HCEC 1CT (cell line): Measurements from ENCODE around the gene ACD.
"Not testable (repeated sequence)": the region's sequence is repeated elsewhere in the genome, so short reads cannot be mapped to it uniquely, and the experiment has no call there.

Source experiments
- DNase-seq: peaks from one replicate; pipeline ENCODE4 v3.0.0-alpha.2; 2017

ACD gene

DNA sequence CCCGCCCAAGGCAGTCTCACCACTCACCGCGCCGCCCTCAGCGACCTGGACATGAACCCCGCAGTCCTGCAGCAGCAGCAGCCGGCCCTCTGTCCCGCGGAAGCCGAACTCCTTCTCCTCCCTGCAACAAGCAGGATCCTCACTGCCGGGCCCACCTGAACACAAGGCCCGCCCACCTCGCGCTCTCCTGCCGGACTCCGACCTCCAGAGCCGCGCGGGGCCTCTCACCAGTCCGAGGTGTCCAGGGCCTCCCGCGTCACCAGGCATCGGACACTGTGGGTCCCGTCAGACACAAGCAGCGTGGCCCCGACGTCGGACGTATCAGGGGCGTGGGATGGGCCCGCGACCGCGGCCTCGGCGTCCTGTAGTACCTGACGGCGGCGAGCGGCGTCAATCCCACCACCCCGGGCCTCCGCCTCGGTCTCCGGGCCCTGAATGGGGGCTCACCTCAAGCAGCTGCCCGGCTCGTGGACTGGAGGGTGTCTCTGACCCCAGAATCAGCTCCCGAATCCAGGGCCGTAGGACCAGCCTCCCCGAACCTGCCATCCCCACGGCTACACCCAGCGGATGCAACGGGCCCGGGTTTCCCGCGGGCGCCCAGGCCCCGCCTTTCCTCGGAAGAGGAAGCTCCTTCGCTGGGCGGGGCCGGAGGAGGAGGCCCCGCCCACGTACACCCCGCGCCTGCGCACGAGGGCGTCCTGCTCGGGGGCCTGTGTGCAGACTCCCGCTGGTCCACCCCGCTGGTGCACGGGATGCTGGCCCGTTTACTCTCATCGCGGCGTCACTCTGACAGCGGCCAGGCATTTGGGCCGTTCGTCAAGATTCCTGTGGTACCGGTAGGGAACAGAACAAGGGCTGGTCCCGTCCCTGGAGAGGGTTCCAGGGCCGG is at the start of gene ACD:
Gene ACD (minus strand): TSS at position 586 of the 889 bp plus-strand sequence. CDS start 40 bp downstream, at position 546.
- DNase-seq, result peak; percentile 86

DNA sequence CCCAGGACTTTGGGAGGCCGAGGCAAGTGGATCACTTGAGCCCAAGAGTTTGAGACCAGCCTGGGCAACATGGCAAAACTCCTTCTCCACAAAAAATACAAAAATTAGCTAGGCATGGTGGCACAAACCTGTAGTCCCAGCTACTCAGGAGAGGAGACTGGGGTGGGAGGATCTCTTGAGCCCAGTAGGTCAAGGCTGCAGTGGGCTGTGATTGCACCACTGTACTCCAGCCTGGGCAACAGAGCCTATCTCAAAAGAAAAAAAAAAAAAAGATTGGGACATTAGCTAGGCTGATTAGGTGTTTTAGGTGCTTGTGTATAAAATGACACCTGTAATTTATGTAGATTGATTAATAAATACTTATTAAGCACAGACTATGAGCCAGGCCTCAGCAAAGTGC is 49.0 kb upstream of the ACD start:
- no peak for DNase-seq

DNA sequence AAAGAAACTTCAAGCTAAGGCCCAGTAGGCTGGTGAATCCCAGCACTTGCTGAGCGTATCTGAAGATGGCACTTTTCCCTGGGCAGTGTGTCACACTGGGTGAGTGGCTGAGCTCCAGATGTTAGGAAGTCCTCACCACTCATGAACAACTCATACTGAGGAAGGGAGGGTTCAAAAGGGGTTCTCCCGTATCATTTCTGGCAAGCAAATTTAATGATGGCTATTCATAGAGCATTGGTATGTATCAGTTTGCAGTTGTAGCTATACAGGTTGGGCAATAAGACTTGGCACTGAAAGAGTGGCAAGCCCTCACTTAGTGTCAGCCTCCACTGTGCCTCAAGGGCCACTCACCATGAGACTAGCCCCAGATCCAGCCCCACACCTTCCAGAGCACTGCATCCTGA is 48.3 kb upstream of the ACD start:
- peak; percentile 46 for DNase-seq

DNA sequence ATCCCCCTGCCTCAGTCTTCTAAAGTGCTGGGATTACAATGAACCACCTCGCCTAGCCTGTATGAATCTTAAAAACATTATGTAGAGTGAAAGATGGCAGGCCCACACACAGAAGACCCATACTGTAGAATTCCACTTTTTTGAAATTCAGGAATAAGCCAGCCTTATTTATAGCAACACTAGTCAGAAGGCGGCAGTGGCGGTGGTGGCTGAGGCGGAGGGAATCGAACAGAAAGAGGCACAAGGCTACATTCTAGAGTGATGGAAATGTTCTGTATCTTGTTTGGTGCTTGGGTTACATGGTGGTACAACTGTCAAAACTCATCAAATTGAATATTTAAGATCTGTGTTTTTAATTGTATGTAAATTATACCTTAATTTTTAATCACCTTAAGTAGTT is 47.7 kb upstream of the ACD start:
- no peak for DNase-seq

DNA sequence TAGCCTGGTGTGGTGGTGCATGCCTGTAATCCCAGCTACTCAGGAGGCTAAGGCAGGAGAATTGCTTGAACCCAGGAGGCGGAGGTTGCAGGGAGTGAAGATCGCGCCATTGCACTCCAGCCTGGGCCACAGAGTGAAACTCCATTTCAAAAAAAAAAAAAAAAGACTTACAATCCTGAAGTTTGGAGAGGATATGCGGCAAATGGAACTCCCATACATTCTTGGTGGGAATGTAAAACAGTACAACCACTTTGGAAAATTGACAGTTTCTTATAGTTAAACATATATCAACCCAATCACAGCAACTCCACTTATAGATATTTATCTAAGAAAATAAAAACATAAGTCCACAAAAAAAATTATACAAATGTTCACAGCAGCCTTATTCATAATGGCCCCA is 47.1 kb upstream of the ACD start:
- DNase-seq, result no peak

DNA sequence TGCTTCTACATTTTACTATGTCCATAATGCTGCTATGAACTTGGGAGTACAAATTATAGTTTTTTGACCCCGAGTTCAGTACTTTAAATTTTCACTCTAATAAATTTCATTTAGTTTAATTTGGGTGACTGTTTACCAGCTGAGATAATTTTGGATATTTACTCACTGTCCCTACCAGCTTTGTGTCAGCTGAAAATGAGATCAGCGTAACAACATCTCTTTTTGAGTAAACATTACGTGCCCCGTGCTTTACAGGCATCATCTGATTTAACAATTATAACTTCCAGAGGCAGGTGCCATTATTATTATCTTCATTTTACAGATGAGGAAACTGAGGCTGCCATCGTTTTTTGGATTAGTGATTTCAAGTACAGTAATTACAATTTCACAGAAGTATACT is 44.0 kb upstream of the ACD start:
- DNase-seq, result no peak

DNA sequence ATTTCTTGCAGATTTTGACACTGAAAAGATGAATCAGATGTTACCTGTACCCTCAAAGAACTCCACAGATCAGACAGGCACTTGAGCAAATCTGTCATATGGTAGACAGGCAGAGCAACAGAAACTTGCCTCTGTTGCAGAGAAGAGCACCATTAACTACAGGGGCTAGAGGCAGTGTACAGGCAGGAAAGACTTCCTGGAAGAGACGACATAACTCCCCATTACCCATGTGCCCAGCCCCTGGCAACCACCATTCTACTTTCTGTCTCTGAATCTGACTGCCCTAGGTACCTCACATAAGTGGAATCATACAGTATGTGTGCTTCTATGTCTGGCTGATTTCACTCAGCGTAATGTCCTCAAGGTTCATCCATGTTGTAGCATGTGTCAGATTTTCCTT is 43.6 kb upstream of the ACD start:
- no peak for DNase-seq

DNA sequence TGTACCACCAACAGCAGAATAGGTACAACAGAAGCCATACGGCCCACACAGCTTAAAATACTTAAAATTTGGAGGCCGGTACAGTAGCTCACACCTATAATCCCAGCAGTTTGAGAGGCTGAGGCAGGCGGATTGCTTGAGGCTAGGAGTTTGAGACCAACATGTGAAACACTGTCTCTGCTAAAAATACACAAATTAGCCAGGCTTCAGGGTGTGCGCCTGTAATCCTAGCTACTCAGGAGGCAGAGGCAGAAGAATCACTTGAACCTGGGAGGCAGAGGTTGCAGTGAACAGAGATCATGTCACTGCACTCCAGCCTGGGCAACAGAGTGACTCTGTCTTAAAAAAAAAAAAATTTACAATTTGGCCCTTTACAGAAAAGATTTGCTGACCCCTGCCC is 42.1 kb upstream of the ACD start:
- DNase-seq, result no peak

DNA sequence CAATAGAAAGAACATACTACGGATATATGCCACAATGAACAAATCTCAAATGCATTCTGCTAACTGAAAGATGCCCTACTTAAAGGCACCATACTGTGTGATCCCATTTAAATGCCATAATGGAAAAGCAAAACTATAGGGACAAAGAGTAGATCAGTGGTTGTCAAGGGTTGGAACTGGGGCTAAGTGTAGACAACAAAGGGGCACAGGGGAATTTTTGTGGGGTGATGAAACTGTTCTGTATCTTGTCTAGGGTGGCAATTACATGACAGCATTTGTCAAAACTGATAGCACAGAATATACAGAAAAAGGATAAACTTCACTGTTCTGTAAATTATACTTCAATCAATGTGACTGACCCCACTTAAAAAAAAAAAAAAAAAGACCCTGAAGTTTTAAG is 41.4 kb upstream of the ACD start:
- DNase-seq, result no peak

DNA sequence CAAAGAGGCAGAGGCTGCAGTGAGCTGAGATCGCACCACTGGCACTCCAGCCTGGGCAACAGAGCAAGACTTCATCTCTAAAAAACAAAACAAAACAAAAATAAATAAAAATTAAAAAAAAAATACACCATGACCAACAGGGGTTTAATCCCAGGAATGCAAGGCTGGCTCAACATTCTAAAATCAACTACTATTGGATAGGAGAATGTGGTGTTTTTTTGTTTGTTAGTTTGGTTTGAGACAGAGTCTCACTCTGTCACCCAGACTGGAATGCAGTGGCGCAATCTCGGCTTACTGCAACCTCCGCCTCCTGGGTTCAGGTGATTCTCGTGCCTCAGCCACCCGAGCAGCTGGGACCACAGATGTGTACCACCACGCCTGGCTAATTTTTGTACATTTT is 39.2 kb upstream of the ACD start:
- no peak for DNase-seq

DNA sequence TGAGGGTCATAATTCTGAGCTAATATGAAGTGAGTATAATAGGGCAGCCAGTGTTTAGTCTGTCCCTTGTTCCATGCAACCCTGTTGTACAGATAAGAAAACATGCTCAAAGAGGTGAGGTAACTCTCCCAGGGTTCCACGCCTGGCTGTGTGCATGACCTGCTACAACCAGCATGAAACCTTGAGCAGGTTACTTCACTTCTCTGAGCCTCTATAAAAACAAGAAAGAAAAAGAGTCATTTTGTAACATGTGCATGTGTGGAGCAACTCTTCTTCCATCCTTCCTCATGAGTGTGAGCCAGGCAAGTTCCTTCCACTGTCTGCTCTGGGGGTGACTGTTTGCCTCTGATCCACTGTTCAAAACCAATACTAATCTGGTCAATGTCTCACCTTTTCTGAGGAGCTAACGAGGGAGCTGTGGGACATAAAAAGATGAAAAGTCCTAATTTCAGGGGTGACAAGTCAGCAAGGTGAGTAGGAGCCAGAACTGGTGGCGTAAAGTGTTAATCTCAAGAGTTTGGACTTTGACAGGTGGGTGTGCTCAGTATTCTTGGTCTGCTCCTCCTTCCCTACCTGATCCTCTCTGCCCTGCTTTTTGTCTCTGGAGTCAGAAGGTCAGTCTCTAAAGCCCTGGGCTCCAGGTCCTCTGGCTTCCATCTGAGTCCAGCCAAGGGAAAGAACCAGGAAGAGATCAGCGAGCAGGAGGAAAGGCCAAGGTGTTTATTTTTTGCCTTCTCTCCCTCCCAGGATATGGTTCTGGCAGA is 37.5 kb upstream of the ACD start:
- no peak for DNase-seq

DNA sequence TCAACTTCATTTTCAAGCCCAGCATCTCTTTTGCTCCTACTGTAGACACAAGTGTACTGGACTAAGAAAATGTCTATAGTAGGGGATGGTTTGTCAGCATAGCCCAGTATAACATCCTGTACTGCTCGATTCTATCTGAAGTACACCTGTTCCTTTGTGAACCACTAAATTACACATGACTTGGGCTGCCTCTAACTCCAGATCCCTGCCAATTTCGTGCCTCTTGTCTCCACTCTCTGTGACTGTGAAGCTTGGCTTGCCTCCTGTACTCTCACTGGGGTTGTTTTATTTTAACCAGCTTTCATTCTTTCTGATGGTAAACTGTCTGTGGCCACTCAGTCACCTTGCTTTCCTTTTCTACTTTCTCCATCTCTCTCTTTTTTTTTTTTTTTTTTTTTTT is 34.6 kb upstream of the ACD start:
- DNase-seq, result no peak

DNA sequence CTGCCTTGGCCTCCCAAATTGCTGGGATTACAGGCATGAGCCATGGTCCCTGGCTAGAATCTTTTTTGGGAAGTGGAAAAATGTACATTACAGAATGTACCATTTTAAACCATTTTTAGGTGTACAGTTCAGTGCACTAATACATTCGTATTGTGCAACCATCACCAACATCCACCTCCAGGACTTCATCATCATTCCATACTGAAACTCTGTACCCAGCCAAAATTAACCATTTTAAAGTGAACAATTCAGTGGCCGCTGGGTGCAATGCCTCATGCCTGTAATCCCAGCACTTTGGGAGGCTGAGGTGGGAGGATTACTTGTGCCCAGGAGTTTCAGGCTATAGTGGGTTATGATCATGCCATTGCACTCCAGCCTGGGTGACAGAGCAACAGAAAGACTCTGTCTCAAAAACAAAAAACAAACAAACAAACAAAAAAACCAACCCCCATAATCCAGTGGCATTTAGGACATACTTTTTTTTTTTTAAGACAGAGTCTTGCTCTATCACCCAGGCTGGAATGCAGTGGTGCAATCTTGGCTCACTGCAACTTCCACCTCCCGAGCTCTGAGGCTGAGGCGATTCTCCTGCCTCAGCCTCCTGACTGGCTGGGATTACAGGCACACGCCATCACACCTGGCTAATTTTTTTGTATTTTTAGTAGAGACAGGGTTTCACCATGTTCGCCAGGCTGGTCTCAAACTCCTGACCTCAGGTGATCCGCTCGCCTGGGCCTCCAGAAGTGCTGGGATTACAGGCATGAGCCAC is 33.6 kb upstream of the ACD start:
- not testable (repeated sequence) for DNase-seq

DNA sequence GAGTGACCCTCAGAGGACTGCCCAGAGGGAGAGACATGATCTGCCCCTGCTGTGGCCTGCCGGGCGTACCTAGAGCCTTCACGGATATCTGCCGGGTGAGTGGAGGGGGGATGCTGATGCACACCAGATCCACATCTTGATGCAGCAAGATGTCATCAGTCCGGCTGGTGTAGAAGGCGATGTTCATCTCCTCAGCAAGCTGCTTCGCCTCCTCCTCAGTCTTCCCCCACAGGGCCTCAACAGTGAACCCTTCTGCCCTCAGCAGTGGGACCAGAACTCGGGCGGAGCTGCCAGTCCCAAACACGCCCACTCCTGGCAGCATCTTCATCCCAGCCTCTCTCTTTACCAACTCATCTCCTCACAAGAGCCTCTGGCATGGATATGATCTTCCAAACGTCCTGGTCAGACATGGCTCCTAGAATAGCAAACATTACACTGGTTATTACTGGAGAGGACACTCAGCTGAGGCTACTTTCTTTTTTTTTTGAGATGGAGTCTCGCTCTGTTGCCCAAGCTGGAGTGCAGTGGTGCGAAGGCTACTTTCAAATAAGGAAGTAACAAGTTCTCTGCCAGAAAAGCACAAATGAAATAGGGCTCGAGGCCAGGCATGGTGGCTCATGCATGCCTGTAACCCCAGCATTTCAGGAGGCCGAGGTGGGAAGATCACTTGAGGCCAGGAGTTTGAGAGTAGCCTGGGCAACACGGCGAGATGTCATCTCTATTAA is 25.5 kb upstream of the ACD start:
- no peak for DNase-seq

DNA sequence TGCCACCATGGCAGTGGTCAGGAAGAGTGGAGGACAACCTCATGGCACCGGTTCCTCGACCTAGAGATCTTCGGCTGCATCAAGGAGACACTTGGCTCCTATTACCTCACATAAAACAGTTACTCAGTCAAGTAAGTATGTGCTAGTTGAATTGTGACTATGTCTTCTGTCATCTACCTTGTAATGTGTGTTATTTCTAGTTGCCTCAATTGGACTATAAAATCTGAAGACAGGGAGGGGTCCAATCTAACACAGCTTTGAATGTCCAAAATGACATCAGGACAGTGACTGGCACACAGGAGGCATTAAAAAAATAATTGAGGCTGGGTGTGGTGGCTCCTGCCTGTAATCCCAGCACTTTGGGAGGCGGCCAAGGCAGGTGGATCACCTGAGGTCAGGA is 23.7 kb upstream of the ACD start:
- no peak for DNase-seq

DNA sequence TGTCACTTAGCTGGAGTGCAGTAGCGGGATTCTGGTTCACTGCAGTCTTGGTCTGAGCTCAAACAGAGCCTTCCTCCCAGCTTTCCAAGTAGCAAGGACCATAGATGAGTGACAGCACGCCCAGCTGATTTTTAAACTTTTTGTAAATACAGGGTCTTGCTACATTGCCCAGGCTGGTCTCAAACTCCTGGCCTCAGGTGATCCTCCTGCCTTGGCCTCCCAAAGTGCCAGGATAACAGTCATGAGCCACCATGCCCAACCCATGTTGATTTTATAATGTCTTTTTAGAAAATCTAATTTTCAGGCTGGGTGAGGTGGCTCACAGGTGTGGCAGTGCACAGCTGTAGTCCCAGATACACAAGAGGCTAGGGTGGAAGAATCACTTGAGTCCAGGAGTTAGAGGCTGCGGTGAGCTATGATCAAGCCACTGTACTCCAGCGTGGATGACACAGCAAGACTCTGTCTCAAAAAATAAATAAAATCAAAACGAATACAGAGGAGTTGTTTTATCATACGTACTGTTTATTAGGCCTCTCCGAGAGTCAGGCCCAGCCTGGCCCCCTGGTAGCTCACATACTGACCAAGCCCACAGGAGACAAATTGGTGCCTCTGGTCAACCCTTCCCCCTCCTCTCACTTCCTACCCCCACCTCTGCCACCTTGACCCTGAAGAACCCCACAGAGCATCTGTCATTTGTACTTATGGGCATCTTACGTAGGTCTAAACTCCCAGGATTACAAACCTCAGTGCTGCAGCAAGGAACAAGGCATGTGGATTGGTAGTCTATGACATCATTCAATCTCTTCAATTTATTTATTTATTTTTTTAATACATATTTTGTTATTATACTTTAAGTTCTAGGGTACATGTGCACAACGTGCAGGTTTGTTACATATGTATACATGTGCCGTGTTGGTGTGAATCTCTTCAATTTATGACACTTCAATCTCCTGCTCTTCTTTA is 20.2 kb upstream of the ACD start:
- no peak for DNase-seq

DNA sequence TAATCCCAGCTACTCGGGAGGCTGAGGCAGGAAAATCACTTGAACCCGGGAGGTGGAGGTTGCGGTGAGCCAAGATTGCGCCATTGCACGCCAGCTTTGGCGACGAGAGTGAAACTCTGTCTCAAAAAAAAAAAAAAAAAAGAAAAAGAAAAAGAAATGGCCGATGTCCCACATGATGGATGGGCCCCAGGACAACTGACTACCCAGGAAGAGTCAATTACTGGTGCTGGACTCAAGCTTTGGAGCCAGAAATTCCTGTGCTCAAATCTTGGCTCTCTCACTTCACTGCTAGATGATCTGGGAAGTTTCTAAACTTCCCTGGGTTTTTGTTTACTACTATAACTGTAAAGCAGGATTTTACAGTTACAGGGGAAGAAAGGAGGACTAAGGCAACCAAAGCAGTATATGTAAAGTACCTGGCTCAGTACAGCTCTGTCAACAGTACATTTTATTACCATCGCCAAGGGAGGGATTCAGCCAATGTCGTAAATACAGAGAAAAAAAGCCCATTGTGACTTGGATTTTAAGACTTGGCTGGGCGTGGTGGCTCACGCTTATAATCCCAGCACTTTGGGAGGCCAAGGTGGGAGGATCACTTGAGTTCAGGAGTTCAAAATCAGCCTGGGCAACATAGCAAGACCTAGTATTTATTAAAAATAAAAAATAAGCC is 18.4 kb upstream of the ACD start:
- no peak for DNase-seq

DNA sequence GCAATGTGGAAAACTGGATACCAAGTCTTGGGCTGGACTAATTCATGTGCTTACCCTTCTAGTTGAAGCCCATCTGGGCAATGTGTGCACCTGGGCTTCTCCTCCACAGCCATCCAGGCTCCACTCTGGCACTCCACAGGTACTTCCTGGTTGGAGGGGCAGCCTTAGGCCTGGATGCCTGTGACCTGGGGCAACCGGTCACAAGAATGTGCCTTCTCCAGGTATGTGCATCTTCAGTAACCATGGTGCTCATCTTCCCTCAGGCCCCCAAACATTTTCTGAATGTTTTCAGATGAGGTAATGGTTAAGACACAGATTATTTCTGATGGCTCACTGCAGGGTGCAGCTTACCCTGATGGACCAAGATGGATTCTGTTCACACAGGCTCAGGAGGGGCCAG is 17.7 kb upstream of the ACD start:
- DNase-seq, result no peak

DNA sequence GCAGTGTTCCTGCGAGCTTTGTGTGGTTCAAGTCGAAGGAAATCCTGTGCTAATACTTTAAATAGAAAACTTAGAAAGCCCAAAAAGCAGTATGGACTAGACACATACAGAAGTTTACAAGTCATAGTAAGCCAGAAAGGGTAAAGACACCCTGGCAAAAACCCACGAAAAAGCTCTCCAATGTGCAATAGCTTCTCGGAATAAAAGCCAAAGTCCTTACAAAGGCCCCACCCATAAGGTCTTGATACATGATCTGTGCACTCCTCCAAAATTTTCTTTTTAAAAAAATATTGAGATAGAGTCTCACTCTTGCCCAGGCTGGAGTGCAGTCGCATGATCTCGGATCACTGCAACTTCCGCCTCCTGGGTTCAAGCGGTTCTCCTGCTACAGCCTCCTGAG is 16.9 kb upstream of the ACD start:
- DNase-seq, result no peak

DNA sequence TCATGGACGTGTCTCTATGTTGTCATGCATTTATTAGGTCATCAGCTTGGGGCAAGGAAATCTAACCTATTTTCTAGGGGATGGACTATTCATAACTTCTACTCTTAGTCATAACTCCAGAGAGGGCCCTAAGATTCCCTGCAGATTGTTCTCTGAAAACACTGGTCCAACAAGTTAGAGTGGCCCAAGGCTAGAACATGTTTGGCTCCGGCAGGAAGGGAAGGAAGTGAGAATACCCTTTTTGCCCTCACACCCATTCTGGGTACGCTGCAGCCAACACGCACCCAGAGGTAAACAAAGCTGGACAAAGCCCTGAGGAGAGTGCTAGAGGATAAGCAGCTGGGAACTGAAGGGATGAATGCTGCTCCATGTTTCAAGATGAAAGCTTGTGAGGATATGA is 16.5 kb upstream of the ACD start:
- no peak for DNase-seq

DNA sequence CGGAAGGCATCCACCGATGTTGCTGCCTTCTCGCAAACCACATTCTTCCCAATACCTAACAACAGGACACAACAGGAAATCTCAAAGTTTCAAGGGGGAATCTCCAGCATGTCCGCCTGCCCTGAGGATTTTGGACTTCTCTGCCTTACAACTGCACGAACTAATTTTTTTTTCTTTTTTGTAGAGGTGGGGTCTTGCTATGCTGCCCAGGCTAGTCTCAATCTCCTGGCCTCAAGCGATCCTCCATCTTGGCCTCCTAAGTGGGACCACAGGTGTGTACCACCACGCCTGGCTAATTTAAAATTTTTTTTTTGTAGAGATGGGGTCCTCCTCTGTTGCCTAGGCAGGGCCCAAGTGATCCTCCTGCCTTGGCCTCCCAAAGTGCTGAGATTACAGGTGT is 15.9 kb upstream of the ACD start:
- no peak for DNase-seq
